GM12864 (cell line): ENCODE data around the gene ACTN2.

Experiments
- DNase-seq: peaks from one replicate; pipeline ENCODE4 v3.0.0-alpha.2; 2011; ENCODE audit warnings: low read depth
- H3K4me3 ChIP-seq: 2 replicates; pipeline ENCODE4 v1.5.1; 2011; ENCODE audit warnings: mild to moderate bottlenecking, low read depth, low read length, control low read depth
- TF ChIP-seq, protein P1 (sequence below): IDR thresholded peaks from 2 replicates; pipeline ENCODE4 v1.5.1; 2011; ENCODE audit warnings: low read depth, mild to moderate bottlenecking, moderate library complexity, low read length, control low read depth, inconsistent platforms; ENCODE audit errors: missing control alignments

The ACTN2 gene

DNA sequence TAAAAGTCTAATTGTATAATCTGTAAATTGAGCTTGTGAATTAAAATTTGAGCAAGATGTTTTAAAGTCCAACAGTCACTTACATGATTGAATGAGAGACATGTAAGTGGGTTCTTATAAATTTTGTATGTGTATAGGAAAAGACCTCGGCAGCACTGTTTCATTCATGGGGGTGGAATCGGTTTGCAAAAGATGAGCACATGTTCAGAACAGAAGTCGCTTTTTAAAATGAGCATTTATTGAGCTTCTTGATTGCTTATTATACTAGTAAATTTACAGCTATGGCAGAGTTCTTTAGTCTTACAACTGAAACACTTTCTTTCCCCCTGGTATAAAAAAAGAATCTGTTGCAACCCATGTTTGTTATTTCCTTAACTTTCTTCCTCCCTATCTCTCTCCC, 33.9 kb downstream of the ACTN2 start:
- H3K4me3 ChIP-seq: no peak overlapping the region
- TF ChIP-seq, protein P1, sequence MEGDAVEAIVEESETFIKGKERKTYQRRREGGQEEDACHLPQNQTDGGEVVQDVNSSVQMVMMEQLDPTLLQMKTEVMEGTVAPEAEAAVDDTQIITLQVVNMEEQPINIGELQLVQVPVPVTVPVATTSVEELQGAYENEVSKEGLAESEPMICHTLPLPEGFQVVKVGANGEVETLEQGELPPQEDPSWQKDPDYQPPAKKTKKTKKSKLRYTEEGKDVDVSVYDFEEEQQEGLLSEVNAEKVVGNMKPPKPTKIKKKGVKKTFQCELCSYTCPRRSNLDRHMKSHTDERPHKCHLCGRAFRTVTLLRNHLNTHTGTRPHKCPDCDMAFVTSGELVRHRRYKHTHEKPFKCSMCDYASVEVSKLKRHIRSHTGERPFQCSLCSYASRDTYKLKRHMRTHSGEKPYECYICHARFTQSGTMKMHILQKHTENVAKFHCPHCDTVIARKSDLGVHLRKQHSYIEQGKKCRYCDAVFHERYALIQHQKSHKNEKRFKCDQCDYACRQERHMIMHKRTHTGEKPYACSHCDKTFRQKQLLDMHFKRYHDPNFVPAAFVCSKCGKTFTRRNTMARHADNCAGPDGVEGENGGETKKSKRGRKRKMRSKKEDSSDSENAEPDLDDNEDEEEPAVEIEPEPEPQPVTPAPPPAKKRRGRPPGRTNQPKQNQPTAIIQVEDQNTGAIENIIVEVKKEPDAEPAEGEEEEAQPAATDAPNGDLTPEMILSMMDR: no peak
- DNase-seq: no peak

DNA sequence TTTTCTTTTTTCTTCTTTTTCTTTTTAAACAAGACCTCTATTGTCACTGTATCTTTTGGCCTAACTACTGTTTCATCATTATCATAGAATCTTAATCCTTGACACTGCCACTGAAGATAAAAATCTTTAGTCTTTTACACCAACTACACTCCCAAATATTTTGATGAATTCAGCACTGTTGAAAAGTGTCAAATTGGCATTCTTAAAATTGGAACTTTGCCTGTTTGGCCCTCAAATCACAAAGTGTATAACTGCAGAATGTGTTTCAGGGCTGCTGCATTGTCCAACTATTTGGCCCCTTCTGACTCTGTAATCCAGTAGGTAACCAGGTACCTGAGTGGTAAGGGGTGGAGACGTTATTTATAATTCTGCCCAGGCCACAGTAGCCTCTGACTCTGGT, 34.3 kb downstream of the ACTN2 start:
- no peak for DNase-seq
- TF ChIP-seq, protein P1: no peak
- no peak overlapping the region for H3K4me3 ChIP-seq

DNA sequence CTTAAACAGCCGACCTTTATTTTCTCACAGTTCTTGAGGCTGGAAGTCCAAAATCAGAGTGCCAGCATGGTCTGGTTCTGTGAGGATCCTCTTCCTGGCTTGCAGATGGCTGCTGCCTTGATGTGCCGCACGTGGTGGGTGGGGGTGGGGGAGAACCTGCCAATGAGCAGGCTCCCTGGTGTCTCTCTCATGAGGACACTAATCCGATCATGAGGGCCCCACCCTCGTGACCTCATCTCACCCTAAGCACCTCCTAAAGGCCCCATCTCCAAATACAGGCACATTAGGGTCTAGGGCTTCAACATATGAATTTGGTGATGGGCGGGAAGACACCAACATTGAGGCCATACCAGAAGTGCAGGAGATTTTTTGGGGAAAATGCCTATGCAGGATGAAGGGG, 37.8 kb downstream of the ACTN2 start:
- TF ChIP-seq, protein P1: no peak
- DNase-seq: no peak
- no peak overlapping the region for H3K4me3 ChIP-seq

DNA sequence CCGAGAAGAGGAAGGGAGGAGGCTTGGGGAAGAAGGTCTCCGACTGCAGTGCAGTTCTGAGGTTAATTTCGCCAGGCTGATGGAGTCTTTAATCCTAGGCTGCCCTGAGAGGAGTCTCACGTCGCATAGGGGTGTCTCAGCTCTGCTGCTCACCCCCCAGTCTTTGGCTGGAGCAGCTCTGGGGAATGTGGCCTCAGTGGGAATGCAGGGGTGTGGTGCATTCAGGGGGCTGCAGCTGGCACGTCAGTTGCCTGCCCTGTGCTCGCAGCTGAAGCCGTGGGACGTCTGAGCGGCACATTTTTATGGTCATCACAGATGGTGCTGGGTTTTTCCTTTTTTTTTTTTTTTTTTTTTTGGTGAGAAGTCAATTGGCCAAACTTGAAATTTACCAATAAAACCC, 38.2 kb downstream of the ACTN2 start:
- TF ChIP-seq, protein P1: no peak
- H3K4me3 ChIP-seq: no peak overlapping the region

DNA sequence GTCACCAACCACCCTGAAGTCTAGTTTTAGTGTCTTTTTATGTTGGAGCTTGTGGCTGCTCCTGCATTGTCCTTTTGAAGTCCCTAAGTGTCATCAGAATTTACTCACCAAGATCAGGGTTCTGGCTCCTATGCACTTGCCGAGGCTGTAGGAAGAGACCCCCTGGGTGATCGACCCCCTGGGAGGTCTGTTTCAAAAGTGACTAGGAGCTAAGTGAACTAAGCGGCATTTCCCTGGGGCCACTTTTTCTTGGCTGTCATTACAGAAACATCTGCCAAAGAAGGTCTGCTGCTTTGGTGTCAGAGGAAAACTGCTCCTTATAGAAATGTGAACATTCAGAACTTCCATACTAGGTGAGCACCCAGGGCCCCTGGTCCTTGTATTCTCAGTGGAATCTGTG, 39.4 kb downstream of the ACTN2 start:
- TF ChIP-seq, protein P1: no peak
- no peak overlapping the region for H3K4me3 ChIP-seq
- no peak for DNase-seq

More for the DNA sequence above, 38.2 kb downstream of the ACTN2 start:
- no peak for DNase-seq

DNA sequence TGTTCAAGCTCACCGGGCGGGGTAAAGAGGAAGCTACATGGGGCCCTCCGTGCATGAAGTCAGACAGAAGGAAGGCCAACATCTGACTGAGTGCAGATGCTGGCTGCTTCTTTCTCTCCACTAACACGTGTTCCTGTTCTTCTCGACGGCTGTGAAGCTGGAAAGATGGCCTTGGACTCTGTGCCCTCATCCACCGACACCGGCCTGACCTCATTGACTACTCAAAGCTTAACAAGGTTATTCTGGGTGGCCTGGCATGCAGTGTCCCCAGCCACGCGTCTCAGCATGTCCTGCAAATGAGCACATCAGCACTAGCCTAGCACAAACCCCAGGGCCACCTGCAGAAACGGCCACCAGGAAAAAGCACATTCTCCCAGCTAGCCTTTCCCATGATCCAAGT, 41.2 kb downstream of the ACTN2 start:
- no peak overlapping the region for H3K4me3 ChIP-seq

DNA sequence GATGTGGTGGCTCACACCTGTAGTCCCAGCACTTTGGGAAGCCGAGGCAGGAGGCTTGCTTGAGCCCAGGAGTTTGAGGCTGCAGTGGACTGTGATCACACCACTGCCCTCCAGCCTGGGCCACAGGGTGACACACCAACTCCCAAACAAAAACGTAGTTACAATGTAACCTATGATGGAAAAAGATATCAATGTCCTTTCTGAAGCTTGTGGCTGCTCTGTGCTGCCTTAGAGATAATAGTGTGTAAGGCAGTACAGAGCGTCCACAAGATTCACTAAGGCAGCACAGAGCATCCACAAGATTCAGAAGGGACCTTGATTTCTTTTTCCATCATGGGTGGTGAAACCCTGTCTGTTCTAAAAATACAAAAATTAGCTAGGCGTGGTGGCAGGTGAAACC, 42.5 kb downstream of the ACTN2 start:
- no peak for DNase-seq
- TF ChIP-seq, protein P1: no peak
- no peak overlapping the region for H3K4me3 ChIP-seq

More for the DNA sequence above, 41.2 kb downstream of the ACTN2 start:
- DNase-seq: no peak
- TF ChIP-seq, protein P1: no peak
